ENCODE data around the gene RALGPS1. TPM values are rescaled to one million over a fixed set of nuclear protein-coding genes. Genes with fewer than 3 reads are reported as not detected.

RALGPS1 gene
- 5.1 and 5.9 TPM in 2 replicates for total RNA-seq
- polyA plus RNA-seq: 1.5 and 2.0 TPM in 2 replicates
- polyA plus RNA-seq (2012): 1.5 and 1.8 TPM in 2 replicates
- polyA minus RNA-seq (ENCODE audit: low replicate concordance): 3.0 and 3.6 TPM in 2 replicates

GRCh38 chr9:126914458-126915280 is at the start of gene RALGPS1:
TSS of gene RALGPS1 (plus strand) at chr9:126914782. CDS start at chr9:126962290, 47,508 bp downstream.
- H3K4me2 ChIP-seq (ENCODE audit: extremely low read depth, insufficient read depth, low read length): peak within 1 kb of the TSS; percentile 44
- peak within 1 kb of the TSS; percentile 70 for H2AFZ ChIP-seq (ENCODE audit: low read length)
- H3K4me3 ChIP-seq (replicated peaks in 1 of 4; ENCODE audit: control extremely low read depth in 1 of 4, insufficient read depth in 1 of 4, low read depth in 3 of 4, low read length in 4 of 4): peak within 1 kb of the TSS in 3 of 4 experiments; percentile 19 to 48 (median 44)
- no peaks in the 10 kb centered on the region for H4K20me1 ChIP-seq (ENCODE audit: control insufficient read depth, extremely low read depth, insufficient read depth, low read length)
- H3K4me1 ChIP-seq (ENCODE audit: control insufficient read depth, extremely low read depth, insufficient read depth, low read length): no peaks in the 10 kb centered on the region
- DNase-seq (ENCODE audit: low read depth in 2 of 2): peak; percentile 95 to 96
- H3K9ac ChIP-seq (ENCODE audit: insufficient read depth, low read length): no peak within 1 kb of the TSS
- no peak within 1 kb of the TSS for H3K27ac ChIP-seq (ENCODE audit: insufficient read depth, low read length)
- no peaks in the 10 kb centered on the region for H3K27me3 ChIP-seq (ENCODE audit: control insufficient read depth, insufficient read depth, low read length)
- TF ChIP-seq CTCF (conservative IDR thresholded peaks at IDR 0.05 in 1 of 2, IDR thresholded peaks at IDR 0.05 in 1 of 2; ENCODE audit: low read depth in 1 of 2, low read length in 2 of 2): no peak
- no peak for TF ChIP-seq EZH2 (IDR thresholded peaks at IDR 0.05; ENCODE audit: low read length, missing control alignments)
- H3K79me2 ChIP-seq (ENCODE audit: control insufficient read depth, insufficient read depth, low read length): no peaks in the 10 kb centered on the region
- no peaks in the 10 kb centered on the region for H3K9me3 ChIP-seq (ENCODE audit: control insufficient read depth, insufficient read depth, low read depth, low read length)
- H3K36me3 ChIP-seq (ENCODE audit: control insufficient read depth, insufficient read depth, low read length): no peaks in the 10 kb centered on the region

DNA sequence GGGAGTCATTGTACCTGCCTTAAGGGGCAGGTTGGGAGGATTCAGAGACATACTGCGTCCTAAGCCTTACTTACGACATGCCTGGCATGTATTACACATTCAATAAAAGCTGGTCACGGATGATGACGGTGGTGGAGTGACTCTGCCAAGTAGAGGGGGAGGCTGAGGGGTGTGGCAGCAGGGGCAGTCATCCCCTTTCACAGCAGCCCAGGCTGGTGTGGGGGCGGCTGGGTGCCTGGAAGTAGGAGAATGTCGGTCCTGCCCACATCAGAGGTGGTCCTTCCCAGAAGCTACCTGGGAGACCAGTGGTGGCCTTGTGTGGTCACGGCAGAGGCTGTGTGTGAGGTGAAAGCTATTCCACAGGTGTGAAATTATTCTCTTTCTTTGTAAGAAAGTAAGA is 45.2 kb upstream of the RALGPS1 start:
- Histone ChIP-seq H3K27ac (ENCODE audit: insufficient read depth, low read length) (no peak overlapping the region), H3K79me2 (ENCODE audit: control insufficient read depth, insufficient read depth, low read length) (peaks cover 30% of the 10 kb centered on the region), H3K4me3 (replicated peaks in 1 of 4; ENCODE audit: control extremely low read depth in 1 of 4, insufficient read depth in 1 of 4, low read depth in 3 of 4, low read length in 4 of 4) (no peak overlapping the region), H3K36me3 (ENCODE audit: control insufficient read depth, insufficient read depth, low read length) (peaks cover 4% of the 10 kb centered on the region), H3K9me3 (ENCODE audit: control insufficient read depth, insufficient read depth, low read depth, low read length) (no peaks in the 10 kb centered on the region), H3K9ac (ENCODE audit: insufficient read depth, low read length) (no peak overlapping the region), H2AFZ (ENCODE audit: low read length) (no peak overlapping the region), H3K4me1 (ENCODE audit: control insufficient read depth, extremely low read depth, insufficient read depth, low read length) (no peaks in the 10 kb centered on the region), H3K4me2 (ENCODE audit: extremely low read depth, insufficient read depth, low read length) (no peak overlapping the region), H3K27me3 (ENCODE audit: control insufficient read depth, insufficient read depth, low read length) (no peaks in the 10 kb centered on the region), H4K20me1 (ENCODE audit: control insufficient read depth, extremely low read depth, insufficient read depth, low read length) (no peaks in the 10 kb centered on the region)
- DNase-seq (ENCODE audit: low read depth in 2 of 2): peak in 1 of 2 donors; percentile 52
- TF ChIP-seq EZH2 (IDR thresholded peaks at IDR 0.05; ENCODE audit: low read length, missing control alignments): no peak
- TF ChIP-seq CTCF (conservative IDR thresholded peaks at IDR 0.05 in 1 of 2, IDR thresholded peaks at IDR 0.05 in 1 of 2; ENCODE audit: low read depth in 1 of 2, low read length in 2 of 2): no peak

GRCh38 chr9:126872516-126872915 is 42.1 kb upstream of the RALGPS1 start:
- TF ChIP-seq CTCF (conservative IDR thresholded peaks at IDR 0.05 in 1 of 2, IDR thresholded peaks at IDR 0.05 in 1 of 2; ENCODE audit: low read depth in 1 of 2, low read length in 2 of 2) (no peak), EZH2 (IDR thresholded peaks at IDR 0.05; ENCODE audit: low read length, missing control alignments) (no peak)
- Histone ChIP-seq H3K4me3 (replicated peaks in 1 of 4; ENCODE audit: control extremely low read depth in 1 of 4, insufficient read depth in 1 of 4, low read depth in 3 of 4, low read length in 4 of 4) (no peak overlapping the region), H3K79me2 (ENCODE audit: control insufficient read depth, insufficient read depth, low read length) (peaks cover 21% of the 10 kb centered on the region), H4K20me1 (ENCODE audit: control insufficient read depth, extremely low read depth, insufficient read depth, low read length) (no peaks in the 10 kb centered on the region), H3K4me2 (ENCODE audit: extremely low read depth, insufficient read depth, low read length) (no peak overlapping the region), H3K36me3 (ENCODE audit: control insufficient read depth, insufficient read depth, low read length) (peaks cover 2% of the 10 kb centered on the region), H2AFZ (ENCODE audit: low read length) (no peak overlapping the region), H3K4me1 (ENCODE audit: control insufficient read depth, extremely low read depth, insufficient read depth, low read length) (no peaks in the 10 kb centered on the region), H3K27me3 (ENCODE audit: control insufficient read depth, insufficient read depth, low read length) (no peaks in the 10 kb centered on the region), H3K9me3 (ENCODE audit: control insufficient read depth, insufficient read depth, low read depth, low read length) (no peaks in the 10 kb centered on the region), H3K9ac (ENCODE audit: insufficient read depth, low read length) (no peak overlapping the region), H3K27ac (ENCODE audit: insufficient read depth, low read length) (no peak overlapping the region)
- DNase-seq (ENCODE audit: low read depth in 2 of 2): no peak

All from fibroblast of lung (primary cell).